A673 (cell line): ENCODE measurements around the gene TSPAN13. TPM values are rescaled to one million over a fixed set of nuclear protein-coding genes. Genes with fewer than 3 reads are reported as not detected.

Experiments
- BruUV-seq: library from RNA; stranded (reverse); fragments of 400-500 nt; replicated peaks from 2 replicates; lab custom pipeline; 2021; lab: Mats Ljungman, UMichigan
- CTCF ChIA-PET: fragments of 300-600 bp; sonication (Branson Sonifier 250); formaldehyde crosslinking; loops from one replicate; lab custom pipeline; 2022; ENCODE audit warnings: antibody characterized with exemption; lab: Charles Lee
- POLR2A ChIA-PET: fragments of 300-600 bp; sonication (Branson Sonifier 250); formaldehyde crosslinking; loops from one replicate; lab custom pipeline; 2022; ENCODE audit warnings: antibody characterized with exemption; ENCODE audit not compliant: low non-redundant PET; lab: Charles Lee
- DNase-seq: peaks from one replicate; pipeline ENCODE4 v3.0.0-alpha.2; 2015; ENCODE audit warnings: low spot score
- H3K27ac ChIP-seq: fragments of 200-600 bp; sonication (generic); 2 replicates; pipeline ENCODE4 v1.5.1; 2016; ENCODE audit warnings: mixed run types, low read depth, mild to moderate bottlenecking, mixed read lengths, antibody characterized with exemption, low read length; ENCODE audit not compliant: poor library complexity, severe bottlenecking
- H3K27me3 ChIP-seq: fragments of 200-600 bp; sonication (generic); replicated peaks from 2 replicates; pipeline ENCODE4 v1.6.1; 2017; ENCODE audit warnings: mixed run types, low read depth, mild to moderate bottlenecking, mixed read lengths, antibody characterized with exemption, low read length; ENCODE audit not compliant: insufficient read depth, poor library complexity
- H3K36me3 ChIP-seq: fragments of 200-600 bp; sonication (generic); 2 replicates; pipeline ENCODE4 v1.6.1; 2016; ENCODE audit warnings: mixed run types, mild to moderate bottlenecking, mixed read lengths, antibody characterized with exemption, low read length; ENCODE audit not compliant: insufficient read depth, poor library complexity, severe bottlenecking
- H3K4me1 ChIP-seq: fragments of 200-600 bp; sonication (generic); 2 replicates; pipeline ENCODE4 v1.6.1; 2017; ENCODE audit warnings: mixed run types, mild to moderate bottlenecking, mixed read lengths, antibody characterized with exemption, low read length; ENCODE audit not compliant: insufficient read depth, poor library complexity, severe bottlenecking
- H3K4me3 ChIP-seq: fragments of 200-600 bp; sonication (generic); 2 replicates; pipeline ENCODE4 v1.5.1; 2016; ENCODE audit warnings: low read depth, mixed run types, mild to moderate bottlenecking, mixed read lengths, low read length; ENCODE audit not compliant: poor library complexity, severe bottlenecking
- H3K9me3 ChIP-seq: fragments of 200-600 bp; sonication (generic); 2 replicates; pipeline ENCODE4 v1.6.1; 2016; ENCODE audit warnings: mixed run types, low read depth, mild to moderate bottlenecking, mixed read lengths, antibody characterized with exemption, low read length; ENCODE audit not compliant: poor library complexity, severe bottlenecking
- CTCF ChIP-seq: fragments of 300-800, 200-600 bp; sonication (generic); conservative IDR thresholded peaks from 2 replicates; pipeline ENCODE4 v1.5.1; 2017; ENCODE audit warnings: low read depth, mild to moderate bottlenecking, antibody characterized with exemption, low read length, moderate library complexity, mixed read lengths
- EZH2 ChIP-seq: fragments of 200-600 bp; sonication (generic); IDR thresholded peaks from 2 replicates; pipeline ENCODE4 v1.6.1; 2017; ENCODE audit warnings: borderline replicate concordance, low read depth, mild to moderate bottlenecking, mixed read lengths, antibody characterized with exemption, low read length; ENCODE audit not compliant: poor library complexity, severe bottlenecking
- intact Hi-C: fragments of 100-400 bp; cut with micrococcal nuclease; formaldehyde crosslinking; loops from one replicate; pipeline ENCODE4 v1.10.0; 2022; ENCODE audit not compliant: unreplicated experiment
- total RNA-seq: library from RNA; stranded (reverse); gene quantifications from 2 replicates; pipeline ENCODE4 v1.2.3, GENCODE V29; 2021

The TSPAN13 gene
- total RNA-seq, 1 experiment from 2014 or later, result 157 TPM

GRCh38 chr7:16803881-16804673 lies 50.5 kb downstream of the TSPAN13 start:
- no peak for DNase-seq
- Histone ChIP-seq H3K4me3 (no peak overlapping the region), H3K27me3 (no peaks in the 10 kb centered on the region), H3K9me3 (no peaks in the 10 kb centered on the region), H3K27ac (no peak overlapping the region), H3K4me1 (peaks cover 20% of the 10 kb centered on the region), H3K36me3 (no peaks in the 10 kb centered on the region)
- TF ChIP-seq EZH2, result no peak
- TF ChIP-seq CTCF, result no peak
- BruUV-seq, result no TSS peak
- POLR2A ChIA-PET, result no interaction called here
- CTCF ChIA-PET, result no interaction called here
- intact Hi-C loops, result no loop called here

DNA sequence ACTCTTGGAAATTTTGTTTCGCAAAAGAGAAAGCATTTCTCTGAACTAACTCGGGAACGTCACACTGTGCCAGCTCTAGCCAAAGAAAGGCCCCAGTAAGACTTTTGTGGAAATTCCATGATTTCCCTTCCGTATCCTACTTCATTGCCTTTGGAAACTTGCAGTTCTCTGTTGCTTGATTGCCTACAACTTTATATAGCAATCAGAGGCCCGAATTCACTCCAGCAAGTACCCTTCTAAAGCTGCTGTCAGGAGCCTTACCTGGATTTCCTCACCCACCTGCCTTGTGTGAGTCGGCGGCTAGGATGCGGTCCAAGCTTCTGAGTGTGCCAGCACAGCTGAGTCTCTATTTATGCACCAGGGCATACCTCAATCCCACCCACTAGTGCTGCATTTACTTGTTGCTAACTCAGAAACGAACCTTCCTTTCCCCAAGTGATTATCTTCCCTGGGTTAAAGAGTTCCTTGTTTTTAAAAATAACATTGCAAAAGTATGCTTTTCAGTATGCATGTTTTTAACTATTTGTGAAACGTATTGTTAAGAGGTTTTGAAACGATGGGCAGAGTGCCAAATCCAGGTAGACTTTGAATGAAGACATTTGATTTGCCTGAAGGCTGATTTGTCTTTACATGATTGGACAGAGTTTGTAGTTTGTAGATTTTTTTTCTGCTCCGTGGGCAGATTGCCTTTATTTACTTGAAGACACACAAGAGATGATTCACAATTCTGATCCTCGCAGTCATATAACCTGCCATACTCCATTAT lies 51.3 kb downstream of the TSPAN13 start, which contains the start of gene AGR2:
Gene AGR2, minus strand, starts transcription at position 326 of the 766 bp plus-strand sequence. CDS start 3,203 bp downstream, outside the sequence.
- H3K27me3 ChIP-seq, result no peaks in the 10 kb centered on the region
- intact Hi-C loops, result no loop called here
- ChIA-PET POLR2A (no interaction called here), CTCF (no interaction called here)
- H3K9me3 ChIP-seq, result no peaks in the 10 kb centered on the region
- DNase-seq, result no peak
- no peak within 1 kb of the TSS for H3K4me3 ChIP-seq
- BruUV-seq, result no TSS peak
- no peak within 1 kb of the TSS for H3K27ac ChIP-seq
- H3K4me1 ChIP-seq, result peaks cover 26% of the 10 kb centered on the region
- no peak for TF ChIP-seq EZH2
- no peak for TF ChIP-seq CTCF
- H3K36me3 ChIP-seq, result no peaks in the 10 kb centered on the region

DNA sequence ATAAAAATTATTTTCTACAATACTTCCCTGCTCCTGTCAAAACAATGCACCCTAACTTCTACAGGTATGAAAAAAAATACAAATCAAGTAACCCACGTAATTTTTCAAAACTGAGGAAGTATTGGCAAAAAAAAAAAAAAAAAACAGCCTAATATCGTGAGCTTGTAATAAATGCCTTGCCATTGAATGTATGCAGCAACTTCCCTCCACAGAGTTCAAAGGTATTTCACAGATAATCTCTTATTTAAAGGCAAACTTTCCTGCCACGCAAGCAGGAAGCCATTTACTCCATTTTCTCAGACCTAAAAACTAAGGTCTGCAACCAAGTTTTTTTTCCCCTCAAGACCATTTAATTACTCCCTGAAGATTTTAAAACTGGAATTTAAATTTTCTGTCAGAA lies 51.9 kb downstream of the TSPAN13 start:
- intact Hi-C loops, result no loop called here
- Histone ChIP-seq H3K9me3 (no peaks in the 10 kb centered on the region), H3K36me3 (no peaks in the 10 kb centered on the region), H3K4me1 (peaks cover 26% of the 10 kb centered on the region), H3K27ac (no peak overlapping the region), H3K4me3 (no peak overlapping the region), H3K27me3 (no peaks in the 10 kb centered on the region)
- DNase-seq, result no peak
- TF ChIP-seq EZH2 (no peak), CTCF (no peak)
- ChIA-PET POLR2A (no interaction called here), CTCF (no interaction called here)
- BruUV-seq, result no TSS peak
